Activated CD4-positive, alpha-beta T cell treated with anti-CD3 and anti-CD28 coated beads, Interleukin-2, amount 10 ng/mL, durations not matched to agents 24 days and 14 days (primary cell): Measurements from ENCODE around the gene ETDA. TPM values are rescaled to one million over a fixed set of nuclear protein-coding genes. Genes with fewer than 3 reads are reported as not detected.

Source experiments
- DNase-seq: peaks from one replicate; pipeline ENCODE4 v3.0.0; 2022
- H3K27ac Mint-ChIP-seq: one replicate; pipeline ENCODE4 v1.8.0; 2022; ENCODE audit warnings: mild to moderate bottlenecking, mixed read lengths
- H3K27me3 Mint-ChIP-seq: one replicate; pipeline ENCODE4 v1.8.0; 2022; ENCODE audit warnings: mixed read lengths
- H3K36me3 Mint-ChIP-seq: one replicate; pipeline ENCODE4 v1.8.0; 2022; ENCODE audit warnings: low read depth, mild to moderate bottlenecking, mixed read lengths
- H3K4me1 Mint-ChIP-seq: one replicate; pipeline ENCODE4 v1.8.0; 2021; ENCODE audit warnings: mixed read lengths
- H3K4me3 Mint-ChIP-seq: one replicate; pipeline ENCODE4 v1.8.0; 2022; ENCODE audit warnings: mild to moderate bottlenecking, moderate library complexity, mixed read lengths
- H3K9me3 Mint-ChIP-seq: one replicate; pipeline ENCODE4 v1.8.0; 2021; ENCODE audit warnings: mixed read lengths
- intact Hi-C: fragments of 100-400 bp; cut with micrococcal nuclease; formaldehyde crosslinking; loops from one replicate; pipeline ENCODE4 v1.15.1; 2023
- total RNA-seq: library from RNA; stranded (reverse); gene quantifications from 2 replicates; pipeline ENCODE4 v1.2.3, GENCODE V29; 2022

Gene ETDA
- total RNA-seq, 1 donor from 2014 or later: not detected

DNA sequence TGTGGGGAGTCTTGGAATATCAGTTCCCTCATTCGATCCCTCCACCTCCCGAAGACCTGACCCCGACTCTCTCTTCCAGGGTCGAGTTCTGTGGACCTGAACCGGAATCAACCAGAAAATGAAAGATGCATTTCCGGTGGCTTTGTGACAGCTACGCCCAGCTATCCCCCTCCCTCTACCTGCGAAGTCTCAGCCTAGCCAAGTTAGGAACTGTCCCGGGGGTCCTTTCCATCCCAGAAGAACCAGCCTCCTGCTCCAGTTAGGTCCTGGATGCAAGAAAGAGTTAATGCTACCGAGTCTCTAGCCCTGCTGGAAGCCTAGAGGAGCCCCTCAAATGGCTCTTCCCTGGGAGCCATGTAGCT, 44.1 kb downstream of the ETDA start:
- H3K27ac Mint-ChIP-seq: peak overlapping the region; percentile 78
- no peaks in the 10 kb centered on the region for H3K9me3 Mint-ChIP-seq
- H3K4me3 Mint-ChIP-seq: peak overlapping the region; percentile 89
- intact Hi-C loops: no loop called here
- peaks cover 23% of the 10 kb centered on the region for H3K36me3 Mint-ChIP-seq
- DNase-seq: no peak
- H3K27me3 Mint-ChIP-seq: no peaks in the 10 kb centered on the region
- no peaks in the 10 kb centered on the region for H3K4me1 Mint-ChIP-seq

- Mint-ChIP-seq H3K4me1 (no peaks in the 10 kb centered on the region), H3K27ac (no peak overlapping the region), H3K36me3 (peaks cover 6% of the 10 kb centered on the region), H3K9me3 (no peaks in the 10 kb centered on the region), H3K4me3 (no peak overlapping the region), H3K27me3 (no peaks in the 10 kb centered on the region)
- intact Hi-C loops: no loop called here
- DNase-seq: no peak
These were observed 50.5 kb downstream of the ETDA start for GRCh38 chrX:135302269-135302873.

Other genes with a start within 250 kb of the ETDA start
- gene RTL8B, start 229.5 kb upstream of the ETDA start, total RNA-seq: 0.96 and 1.2 TPM in 2 replicates
- gene RTL8C, start 219.7 kb upstream of the ETDA start, total RNA-seq: 33.3 and 34.5 TPM in 2 replicates
- 13.5 and 14.8 TPM in 2 replicates for gene RTL8A, start 199.9 kb upstream of the ETDA start, total RNA-seq
- gene SMIM10L2B, start 153.3 kb upstream of the ETDA start, total RNA-seq: 0.07 and 0.12 TPM in 2 replicates
- not detected in 2 replicates for gene ETDB, start 131.5 kb upstream of the ETDA start, total RNA-seq
- not detected in 2 replicates for gene CT55, start 80.7 kb upstream of the ETDA start, total RNA-seq
- not detected in 2 replicates for gene ETDC, start 57.4 kb downstream of the ETDA start, total RNA-seq
- gene ZNF75D, start 92.0 kb downstream of the ETDA start, total RNA-seq: 6.9 and 7.1 TPM in 2 replicates
- gene ZNF449, start 92.7 kb downstream of the ETDA start, total RNA-seq: 0.83 and 1.3 TPM in 2 replicates
- 1.2 and 1.3 TPM in 2 replicates for gene SMIM10L2A, start 169.9 kb downstream of the ETDA start, total RNA-seq